GM12873 (cell line): ENCODE data around the gene LAMB1.

ENCODE experiments used
- CTCF ChIP-seq: IDR thresholded peaks from 2 replicates; pipeline ENCODE4 v1.5.1; 2012; ENCODE audit warnings: low read depth, mild to moderate bottlenecking, moderate library complexity, low read length, control low read depth; ENCODE audit not compliant: insufficient read depth; ENCODE audit errors: missing control alignments

The LAMB1 gene

GRCh38 chr7:107933386-107934013 lies 69.5 kb downstream of the LAMB1 start:
- TF ChIP-seq CTCF = no peak

- no peak for TF ChIP-seq CTCF
These were observed 70.2 kb downstream of the LAMB1 start for GRCh38 chr7:107932805-107933204.

- TF ChIP-seq CTCF = no peak
These were observed 71.0 kb downstream of the LAMB1 start for GRCh38 chr7:107931740-107932515.

GRCh38 chr7:107926481-107926880 lies 76.5 kb downstream of the LAMB1 start:
- TF ChIP-seq CTCF = no peak

- no peak for TF ChIP-seq CTCF
These were observed 78.0 kb downstream of the LAMB1 start for GRCh38 chr7:107924841-107925504.

GRCh38 chr7:107922886-107923285 lies 80.1 kb downstream of the LAMB1 start:
- no peak for TF ChIP-seq CTCF

- no peak for TF ChIP-seq CTCF
These were observed 82.8 kb downstream of the LAMB1 start for GRCh38 chr7:107920048-107920772.
